ENCODE measurements around the gene ZSCAN16. TPM values are rescaled to one million over a fixed set of nuclear protein-coding genes. Genes with fewer than 3 reads are reported as not detected.
A peak's percentile ranks its signal among the peaks of the same experiment; 100 is the strongest.

ZSCAN16 gene
- total and polyA plus RNA-seq, 2 of the 13 experiments (the other 11 are each of a cell fraction or from before 2014, with no cell fraction given) = 5.7 to 12.7 TPM

DNA sequence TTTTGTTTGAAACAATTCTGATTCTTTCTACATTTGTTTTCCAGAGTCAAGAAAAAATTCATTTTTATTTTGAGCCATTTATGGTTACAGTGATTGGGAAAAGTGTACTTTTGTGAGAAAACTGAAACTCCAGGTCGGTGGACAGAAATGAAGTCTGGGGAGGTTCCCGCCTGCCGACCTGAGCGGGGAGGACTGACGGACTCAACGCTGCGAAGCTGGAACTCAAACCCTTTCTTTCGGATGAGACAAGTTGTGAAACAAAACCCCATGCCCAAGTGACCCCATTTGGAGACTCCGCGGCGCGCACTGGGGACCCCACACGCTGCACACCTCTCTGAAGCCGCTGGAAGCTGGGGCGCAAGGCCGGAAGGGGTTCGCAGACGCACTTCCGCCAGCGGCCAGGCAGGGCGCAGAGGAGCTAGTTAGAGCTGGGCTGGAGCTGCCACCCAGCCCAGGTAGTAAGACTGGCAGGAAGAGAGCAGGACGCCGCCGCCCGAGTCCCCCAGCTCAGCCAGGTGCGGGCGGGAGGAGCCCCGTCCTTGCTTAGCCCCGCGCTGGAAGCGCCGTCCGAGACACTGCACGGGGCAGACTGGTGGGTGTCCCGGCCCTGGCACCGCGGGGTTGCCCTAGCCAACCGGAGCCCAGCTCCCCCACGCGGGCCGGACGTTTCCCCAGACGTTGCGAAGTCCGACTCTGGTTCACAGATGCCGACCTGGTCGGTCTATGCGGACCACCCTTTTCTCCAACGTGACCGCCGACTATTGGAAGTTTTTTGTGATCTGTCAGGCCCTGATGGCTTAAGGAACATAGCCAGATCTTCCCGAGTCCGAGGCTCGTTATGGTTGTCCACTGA, 19.8 kb upstream of the ZSCAN16 start (continued):
- TF ChIP-seq NONO (IDR thresholded peaks at IDR 0.05) (no peak), NONO (CRISPR knock-in tag; conservative IDR thresholded peaks at IDR 0.05) (peak; percentile 79; the same call in 1 of the 2 replicates), NFYB (CRISPR knock-in tag; IDR thresholded peaks at IDR 0.05) (peak; percentile 44), ZSCAN20 (CRISPR knock-in tag; IDR thresholded peaks at IDR 0.05; ENCODE audit: borderline replicate concordance) (no peak), RAD21 (CRISPR knock-in tag; IDR thresholded peaks at IDR 0.05) (peak; percentile 72), ZNF282 (IDR thresholded peaks at IDR 0.05; ENCODE audit: partially characterized antibody) (no peak), ZNF350 (CRISPR knock-in tag; IDR thresholded peaks at IDR 0.05; ENCODE audit: borderline replicate concordance, low read depth) (peak; percentile 92; the same call in 1 of the 2 replicates), ZMYM3 (CRISPR knock-in tag; IDR thresholded peaks at IDR 0.05) (no peak; the same call in 1 of the 2 replicates), MTF1 (CRISPR knock-in tag; IDR thresholded peaks at IDR 0.05) (0 out of 2 replicates have a peak, but pooled peaks have one; percentile 78)
- TF ChIP-seq, protein P1, sequence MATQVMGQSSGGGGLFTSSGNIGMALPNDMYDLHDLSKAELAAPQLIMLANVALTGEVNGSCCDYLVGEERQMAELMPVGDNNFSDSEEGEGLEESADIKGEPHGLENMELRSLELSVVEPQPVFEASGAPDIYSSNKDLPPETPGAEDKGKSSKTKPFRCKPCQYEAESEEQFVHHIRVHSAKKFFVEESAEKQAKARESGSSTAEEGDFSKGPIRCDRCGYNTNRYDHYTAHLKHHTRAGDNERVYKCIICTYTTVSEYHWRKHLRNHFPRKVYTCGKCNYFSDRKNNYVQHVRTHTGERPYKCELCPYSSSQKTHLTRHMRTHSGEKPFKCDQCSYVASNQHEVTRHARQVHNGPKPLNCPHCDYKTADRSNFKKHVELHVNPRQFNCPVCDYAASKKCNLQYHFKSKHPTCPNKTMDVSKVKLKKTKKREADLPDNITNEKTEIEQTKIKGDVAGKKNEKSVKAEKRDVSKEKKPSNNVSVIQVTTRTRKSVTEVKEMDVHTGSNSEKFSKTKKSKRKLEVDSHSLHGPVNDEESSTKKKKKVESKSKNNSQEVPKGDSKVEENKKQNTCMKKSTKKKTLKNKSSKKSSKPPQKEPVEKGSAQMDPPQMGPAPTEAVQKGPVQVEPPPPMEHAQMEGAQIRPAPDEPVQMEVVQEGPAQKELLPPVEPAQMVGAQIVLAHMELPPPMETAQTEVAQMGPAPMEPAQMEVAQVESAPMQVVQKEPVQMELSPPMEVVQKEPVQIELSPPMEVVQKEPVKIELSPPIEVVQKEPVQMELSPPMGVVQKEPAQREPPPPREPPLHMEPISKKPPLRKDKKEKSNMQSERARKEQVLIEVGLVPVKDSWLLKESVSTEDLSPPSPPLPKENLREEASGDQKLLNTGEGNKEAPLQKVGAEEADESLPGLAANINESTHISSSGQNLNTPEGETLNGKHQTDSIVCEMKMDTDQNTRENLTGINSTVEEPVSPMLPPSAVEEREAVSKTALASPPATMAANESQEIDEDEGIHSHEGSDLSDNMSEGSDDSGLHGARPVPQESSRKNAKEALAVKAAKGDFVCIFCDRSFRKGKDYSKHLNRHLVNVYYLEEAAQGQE (IDR thresholded peaks at IDR 0.05; ENCODE audit: borderline replicate concordance in 1 of 2, low read depth in 1 of 2, low read length in 2 of 2) = peak in 1 of 2 experiments; percentile 56; a peak in 1 of 4 replicates
- TF ChIP-seq, protein P2, sequence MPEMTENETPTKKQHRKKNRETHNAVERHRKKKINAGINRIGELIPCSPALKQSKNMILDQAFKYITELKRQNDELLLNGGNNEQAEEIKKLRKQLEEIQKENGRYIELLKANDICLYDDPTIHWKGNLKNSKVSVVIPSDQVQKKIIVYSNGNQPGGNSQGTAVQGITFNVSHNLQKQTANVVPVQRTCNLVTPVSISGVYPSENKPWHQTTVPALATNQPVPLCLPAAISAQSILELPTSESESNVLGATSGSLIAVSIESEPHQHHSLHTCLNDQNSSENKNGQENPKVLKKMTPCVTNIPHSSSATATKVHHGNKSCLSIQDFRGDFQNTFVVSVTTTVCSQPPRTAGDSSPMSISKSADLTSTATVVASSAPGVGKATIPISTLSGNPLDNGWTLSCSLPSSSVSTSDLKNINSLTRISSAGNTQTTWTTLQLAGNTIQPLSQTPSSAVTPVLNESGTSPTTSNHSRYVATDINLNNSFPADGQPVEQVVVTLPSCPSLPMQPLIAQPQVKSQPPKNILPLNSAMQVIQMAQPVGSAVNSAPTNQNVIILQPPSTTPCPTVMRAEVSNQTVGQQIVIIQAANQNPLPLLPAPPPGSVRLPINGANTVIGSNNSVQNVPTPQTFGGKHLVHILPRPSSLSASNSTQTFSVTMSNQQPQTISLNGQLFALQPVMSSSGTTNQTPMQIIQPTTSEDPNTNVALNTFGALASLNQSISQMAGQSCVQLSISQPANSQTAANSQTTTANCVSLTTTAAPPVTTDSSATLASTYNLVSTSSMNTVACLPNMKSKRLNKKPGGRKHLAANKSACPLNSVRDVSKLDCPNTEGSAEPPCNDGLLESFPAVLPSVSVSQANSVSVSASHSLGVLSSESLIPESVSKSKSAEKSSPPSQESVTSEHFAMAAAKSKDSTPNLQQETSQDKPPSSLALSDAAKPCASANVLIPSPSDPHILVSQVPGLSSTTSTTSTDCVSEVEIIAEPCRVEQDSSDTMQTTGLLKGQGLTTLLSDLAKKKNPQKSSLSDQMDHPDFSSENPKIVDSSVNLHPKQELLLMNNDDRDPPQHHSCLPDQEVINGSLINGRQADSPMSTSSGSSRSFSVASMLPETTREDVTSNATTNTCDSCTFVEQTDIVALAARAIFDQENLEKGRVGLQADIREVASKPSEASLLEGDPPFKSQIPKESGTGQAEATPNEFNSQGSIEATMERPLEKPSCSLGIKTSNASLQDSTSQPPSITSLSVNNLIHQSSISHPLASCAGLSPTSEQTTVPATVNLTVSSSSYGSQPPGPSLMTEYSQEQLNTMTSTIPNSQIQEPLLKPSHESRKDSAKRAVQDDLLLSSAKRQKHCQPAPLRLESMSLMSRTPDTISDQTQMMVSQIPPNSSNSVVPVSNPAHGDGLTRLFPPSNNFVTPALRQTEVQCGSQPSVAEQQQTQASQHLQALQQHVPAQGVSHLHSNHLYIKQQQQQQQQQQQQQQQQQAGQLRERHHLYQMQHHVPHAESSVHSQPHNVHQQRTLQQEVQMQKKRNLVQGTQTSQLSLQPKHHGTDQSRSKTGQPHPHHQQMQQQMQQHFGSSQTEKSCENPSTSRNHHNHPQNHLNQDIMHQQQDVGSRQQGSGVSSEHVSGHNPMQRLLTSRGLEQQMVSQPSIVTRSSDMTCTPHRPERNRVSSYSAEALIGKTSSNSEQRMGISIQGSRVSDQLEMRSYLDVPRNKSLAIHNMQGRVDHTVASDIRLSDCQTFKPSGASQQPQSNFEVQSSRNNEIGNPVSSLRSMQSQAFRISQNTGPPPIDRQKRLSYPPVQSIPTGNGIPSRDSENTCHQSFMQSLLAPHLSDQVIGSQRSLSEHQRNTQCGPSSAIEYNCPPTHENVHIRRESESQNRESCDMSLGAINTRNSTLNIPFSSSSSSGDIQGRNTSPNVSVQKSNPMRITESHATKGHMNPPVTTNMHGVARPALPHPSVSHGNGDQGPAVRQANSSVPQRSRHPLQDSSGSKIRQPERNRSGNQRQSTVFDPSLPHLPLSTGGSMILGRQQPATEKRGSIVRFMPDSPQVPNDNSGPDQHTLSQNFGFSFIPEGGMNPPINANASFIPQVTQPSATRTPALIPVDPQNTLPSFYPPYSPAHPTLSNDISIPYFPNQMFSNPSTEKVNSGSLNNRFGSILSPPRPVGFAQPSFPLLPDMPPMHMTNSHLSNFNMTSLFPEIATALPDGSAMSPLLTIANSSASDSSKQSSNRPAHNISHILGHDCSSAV (CRISPR knock-in tag; IDR thresholded peaks at IDR 0.05; ENCODE audit: borderline replicate concordance) = peak; percentile 83; the same call in 1 of the 2 replicates
- TF ChIP-seq, protein P3, sequence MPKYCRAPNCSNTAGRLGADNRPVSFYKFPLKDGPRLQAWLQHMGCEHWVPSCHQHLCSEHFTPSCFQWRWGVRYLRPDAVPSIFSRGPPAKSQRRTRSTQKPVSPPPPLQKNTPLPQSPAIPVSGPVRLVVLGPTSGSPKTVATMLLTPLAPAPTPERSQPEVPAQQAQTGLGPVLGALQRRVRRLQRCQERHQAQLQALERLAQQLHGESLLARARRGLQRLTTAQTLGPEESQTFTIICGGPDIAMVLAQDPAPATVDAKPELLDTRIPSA (CRISPR knock-in tag; IDR thresholded peaks at IDR 0.05; ENCODE audit: borderline replicate concordance) = peak; percentile 80; the same call in 1 of the 2 replicates
- TF ChIP-seq, protein P4, sequence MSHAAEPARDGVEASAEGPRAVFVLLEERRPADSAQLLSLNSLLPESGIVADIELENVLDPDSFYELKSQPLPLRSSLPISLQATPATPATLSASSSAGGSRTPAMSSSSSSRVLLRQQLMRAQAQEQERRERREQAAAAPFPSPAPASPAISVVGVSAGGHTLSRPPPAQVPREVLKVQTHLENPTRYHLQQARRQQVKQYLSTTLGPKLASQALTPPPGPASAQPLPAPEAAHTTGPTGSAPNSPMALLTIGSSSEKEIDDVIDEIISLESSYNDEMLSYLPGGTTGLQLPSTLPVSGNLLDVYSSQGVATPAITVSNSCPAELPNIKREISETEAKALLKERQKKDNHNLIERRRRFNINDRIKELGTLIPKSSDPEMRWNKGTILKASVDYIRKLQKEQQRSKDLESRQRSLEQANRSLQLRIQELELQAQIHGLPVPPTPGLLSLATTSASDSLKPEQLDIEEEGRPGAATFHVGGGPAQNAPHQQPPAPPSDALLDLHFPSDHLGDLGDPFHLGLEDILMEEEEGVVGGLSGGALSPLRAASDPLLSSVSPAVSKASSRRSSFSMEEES (CRISPR knock-in tag; IDR thresholded peaks at IDR 0.05) = no peak; the same call in 1 of the 2 replicates
